Adrenal gland (tissue), 12 donors: ENCODE results near the gene TARDBP. TPM values are rescaled to one million over a fixed set of nuclear protein-coding genes. Genes with fewer than 3 reads are reported as not detected.
"Not testable (repeated sequence)": the region's sequence is repeated elsewhere in the genome, so short reads cannot be mapped to it uniquely, and the experiment has no call there.

Experiments used
- DNase-seq, 7 donors: peaks; one replicate each; pipeline ENCODE4 v3.0.0-alpha.2; 2019 to 2020
- H3K27ac ChIP-seq, 5 donors: fragments of 200-600 bp; sonication (generic) in 4 of 5; 1 replicate in 3 of 5; 2 replicates in 2 of 5; pipeline versions ENCODE4 v1.5.1 to v1.8.0; 2016 to 2020; ENCODE audit warnings: mild to moderate bottlenecking in 1 of 5
- H3K27me3 ChIP-seq: fragments of 200-600 bp; 2 replicates; pipeline ENCODE4 v1.8.0; 2021
- H3K36me3 ChIP-seq, 2 donors: fragments of 200-600 bp; replicated peaks in 1 of 2; 1 replicate in 1 of 2; 2 replicates in 1 of 2; pipeline versions ENCODE4 v1.5.1 to v1.8.0; 2018 to 2022
- H3K4me1 ChIP-seq, 2 donors: fragments of 200-600 bp; replicated peaks in 1 of 2; 1 replicate in 1 of 2; 2 replicates in 1 of 2; pipeline versions ENCODE4 v1.5.1 to v1.8.0; 2018 to 2021
- H3K4me3 ChIP-seq, 4 donors: fragments of 200-600 bp; sonication (generic) in 3 of 4; one replicate each; pipeline ENCODE4 v1.5.1; 2016 to 2018
- H3K9me3 ChIP-seq, 3 donors: fragments of 200-600 bp; sonication (generic) in 1 of 3; replicated peaks in 1 of 3; 1 replicate in 2 of 3; 2 replicates in 1 of 3; pipeline versions ENCODE4 v1.5.1 to v1.8.0; 2016 to 2021
- CTCF ChIP-seq, 6 experiments: fragments of 450-650 bp in 4 of 6; fragments of 200-600 bp in 2 of 6; sonication (generic) in 1 of 6; IDR thresholded peaks; 1 replicate in 5 of 6; 2 replicates in 1 of 6; pipeline versions ENCODE4 v1.5.1 to v1.8.0; 2016 to 2021; ENCODE audit warnings: antibody characterized with exemption in 6 of 6, mild to moderate bottlenecking in 2 of 6, moderate library complexity in 1 of 6
- POLR2A ChIP-seq, 2 donors: fragments of 450-650 bp; IDR thresholded peaks; one replicate each; pipeline ENCODE4 v1.6.1; 2017; ENCODE audit warnings: antibody characterized with exemption in 2 of 2, mild to moderate bottlenecking in 2 of 2, moderate library complexity in 1 of 2
- WGBS, 4 donors: extraction: QIAGEN DNeasy Blood & Tissue Kit in 2 of 4; methylation state at CpG; one replicate each; pipeline versions ENCODE4 v1.1.5 to v1.1.7; 2013 to 2017; 5-methylcytosine and 5-hydroxymethylcytosine counted together
- intact Hi-C, 2 donors: fragments of 100-400 bp; cut with DNase I; formaldehyde crosslinking; loops; one replicate each; pipeline versions ENCODE4 v1.14.1 to v1.15.0; 2022 to 2023
- polyA plus RNA-seq, 3 donors: library from polyadenylated mRNA; stranded (reverse); fragments of 200-250 nt in 2 of 3; fragments of 350-450 nt in 1 of 3; fragmentation: Illumina TruSeq in 1 of 3; extraction: RNeasy Lipid Tissue Mini Kit (QIAGEN cat#74804) in 1 of 3; gene quantifications; one replicate each; pipeline ENCODE4 v1.2.3, GENCODE V29; 2013 to 2014
- total RNA-seq, 9 donors: library from RNA; depleted of rRNA in 4 of 9; stranded (reverse); fragments of >200 nt in 4 of 9; fragments of 120-200 nt in 1 of 9; fragmentation: NEBNext Ultra II Directional in 1 of 9; extraction: Animal tissue kit (Norgen Biotek cat#: 25700) in 1 of 9; gene quantifications; one replicate each; pipeline versions ENCODE4 v1.1.0 to v1.2.4, GENCODE V29; 2013 to 2023
- donor health status: healthy with polysubstance abuse.
- donor health status: Bipolar disorder and iron deficiency.
- donor health status: DM: yes; HTN: yes; CAD: no.
- donor health status: DM: no; HTN: no; CAD: no.
- donor health status: DM: no; HTN: no; CAD: no.
- donor health status: DM: yes; HTN: yes; CAD: no.

Gene TARDBP
- total and polyA plus RNA-seq, 12 donors = 45.1 to 324 (median 111) TPM

DNA sequence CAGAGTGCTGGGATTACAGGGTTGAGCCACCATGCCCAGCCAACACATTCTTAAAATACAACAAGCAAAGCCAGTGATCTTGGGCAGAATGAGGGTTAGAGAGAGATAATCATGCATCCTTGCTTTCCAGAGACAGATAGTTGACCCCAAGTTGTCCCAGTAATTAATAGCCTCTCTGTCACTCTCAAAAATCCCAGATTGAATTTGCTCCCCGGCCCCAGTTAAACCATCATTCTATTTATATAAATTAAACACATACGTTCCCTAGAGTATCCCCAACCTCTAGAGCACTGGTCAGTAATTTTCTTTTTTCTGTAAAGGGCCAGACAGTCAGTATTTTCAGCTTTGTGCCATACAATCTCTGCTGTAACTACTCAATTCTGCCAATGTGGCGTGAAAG, 16.4 kb upstream of the TARDBP start:
- intact Hi-C loops = no loop called here
- no peaks in the 10 kb centered on the region for H3K27me3 ChIP-seq
- 83 to 94% (median 90%) methylated on average over 3 of the region's 3 CpGs for WGBS, 4 donors
- DNase-seq = no peak
- H3K4me1 ChIP-seq = no peaks in the 10 kb centered on the region
- no peak for TF ChIP-seq CTCF (IDR thresholded peaks at IDR 0.05)
- TF ChIP-seq POLR2A (IDR thresholded peaks at IDR 0.05) = no peak
- H3K4me3 ChIP-seq = no peak overlapping the region
- no peaks in the 10 kb centered on the region for H3K36me3 ChIP-seq
- no peaks in the 10 kb centered on the region for H3K9me3 ChIP-seq
- no peak overlapping the region for H3K27ac ChIP-seq

GRCh38 chr1:11000526-11000925, 11.9 kb upstream of the TARDBP start:
- H3K27me3 ChIP-seq = no peaks in the 10 kb centered on the region
- no peak overlapping the region for H3K4me3 ChIP-seq
- H3K36me3 ChIP-seq = no peaks in the 10 kb centered on the region
- no peak for DNase-seq
- no peaks in the 10 kb centered on the region for H3K9me3 ChIP-seq
- intact Hi-C loops = no loop called here
- TF ChIP-seq CTCF (IDR thresholded peaks at IDR 0.05) = no peak
- TF ChIP-seq POLR2A (IDR thresholded peaks at IDR 0.05) = no peak
- no peaks in the 10 kb centered on the region for H3K4me1 ChIP-seq
- H3K27ac ChIP-seq = no peak overlapping the region
- 78 to 100% (median 94%) methylated on average over 1 of the region's 1 CpG for WGBS, 4 donors

DNA sequence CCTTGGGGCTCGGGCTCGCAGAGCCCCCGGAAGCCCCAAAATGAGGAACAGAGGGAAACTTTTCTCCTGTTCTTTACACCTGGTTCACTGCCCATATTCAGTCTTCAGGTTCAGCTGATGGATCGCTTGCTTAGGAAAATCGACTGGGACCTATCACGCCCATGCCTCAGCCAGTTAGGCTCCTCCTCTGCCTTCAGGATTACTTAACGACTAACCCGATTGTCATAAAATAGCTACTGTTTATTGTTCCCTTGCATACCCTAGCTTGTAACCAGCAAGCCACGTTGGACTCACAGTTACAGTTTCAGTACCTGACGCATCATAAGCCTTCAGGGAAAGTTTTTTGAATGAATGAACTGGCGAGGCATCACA, 692 bp downstream of the TARDBP start:
- H3K27ac ChIP-seq = peak overlapping the region; percentile 48 to 96 (median 96)
- intact Hi-C loops = no loop called here
- no peaks in the 10 kb centered on the region for H3K27me3 ChIP-seq
- no peak for DNase-seq
- WGBS, 4 donors = 0 to 2% (median 1%) methylated on average over 8 to 11 of the region's 11 CpGs
- peak overlapping the region; percentile 69 to 99 (median 96) for H3K4me3 ChIP-seq
- peaks cover 15 to 36% of the 10 kb centered on the region in 2 donors for H3K4me1 ChIP-seq
- H3K9me3 ChIP-seq = no peaks in the 10 kb centered on the region
- TF ChIP-seq POLR2A (IDR thresholded peaks at IDR 0.05) = no peak
- TF ChIP-seq CTCF (IDR thresholded peaks at IDR 0.05) = no peak
- peaks cover 0 to 45% of the 10 kb centered on the region in 2 donors for H3K36me3 ChIP-seq

DNA sequence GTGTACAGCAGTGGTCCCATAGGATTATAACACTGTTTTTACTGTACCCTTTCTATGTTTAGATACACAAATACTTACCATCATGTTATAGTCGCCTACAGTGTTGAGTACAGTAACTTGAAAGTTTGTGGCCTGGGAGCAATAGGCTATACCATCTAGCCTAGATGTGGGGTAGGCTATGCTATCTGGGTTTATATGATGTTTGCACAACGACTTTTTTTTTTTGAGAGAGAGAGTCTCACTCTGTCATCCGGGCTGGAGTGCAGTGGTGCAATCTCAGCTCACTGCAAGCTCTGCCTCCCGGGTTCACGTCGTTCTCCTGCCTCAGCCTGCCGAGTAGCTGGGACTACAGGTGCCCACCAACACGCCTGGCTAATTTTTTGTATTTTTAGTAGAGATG, 6.9 kb downstream of the TARDBP start:
- H3K27ac ChIP-seq, intact Hi-C loops, H3K9me3 ChIP-seq, H3K27me3 ChIP-seq, DNase-seq, H3K4me3 ChIP-seq: not testable (repeated sequence)
- WGBS, 4 donors = 77 to 87% (median 83%) methylated on average over 8 of the region's 8 CpGs
- Histone ChIP-seq H3K4me1 (peaks cover 4 to 17% of the 10 kb centered on the region in 2 donors), H3K36me3 (peaks cover 0 to 98% of the 10 kb centered on the region in 2 donors)

DNA sequence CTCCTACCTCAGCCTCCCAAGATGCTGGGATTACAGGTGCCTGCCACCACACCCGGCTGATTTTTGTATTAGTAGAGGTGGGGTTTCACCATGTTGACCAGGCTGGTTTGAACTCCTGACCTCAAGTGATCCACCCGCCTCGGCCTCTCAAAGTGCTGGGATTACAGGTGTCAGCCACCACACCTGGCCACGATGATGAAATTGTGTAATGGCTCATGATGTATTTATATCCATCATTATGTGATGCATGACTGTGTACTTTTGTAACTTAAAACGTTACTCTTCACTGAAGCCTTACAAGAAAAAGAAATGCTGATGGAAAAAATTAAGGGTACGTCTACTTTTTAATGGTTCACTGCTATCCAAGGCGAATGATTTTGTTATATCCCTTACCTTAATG, 7.5 kb downstream of the TARDBP start:
- Histone ChIP-seq H3K27me3 (no peaks in the 10 kb centered on the region), H3K4me3 (no peak overlapping the region), H3K27ac (no peak overlapping the region), H3K36me3 (peaks cover 0 to 98% of the 10 kb centered on the region in 2 donors), H3K9me3 (no peaks in the 10 kb centered on the region), H3K4me1 (peaks cover 0 to 11% of the 10 kb centered on the region in 2 donors)
- intact Hi-C loops = no loop called here
- TF ChIP-seq POLR2A (IDR thresholded peaks at IDR 0.05) (no peak), CTCF (IDR thresholded peaks at IDR 0.05) (no peak)
- WGBS, 4 donors = 81 to 88% (median 87%) methylated on average over 4 to 7 of the region's 7 CpGs
- DNase-seq = no peak
